K562 (cell line): ENCODE measurements around the gene PRDX1. TPM values are rescaled to one million over a fixed set of nuclear protein-coding genes. Genes with fewer than 3 reads are reported as not detected.

Experiments
- ARID1B ChIP-seq: fragments of 450-650 bp; IDR thresholded peaks from 2 replicates; pipeline ENCODE4 v1.6.1; 2016; ENCODE audit warnings: antibody characterized with exemption, mild to moderate bottlenecking, inconsistent platforms
- CBFA2T3 ChIP-seq: fragments of 450-650 bp; IDR thresholded peaks from 2 replicates; pipeline ENCODE4 v1.6.1; 2017
- HDAC1 ChIP-seq, 2 experiments: fragments of 450-650 bp; IDR thresholded peaks; 2 replicates each; pipeline ENCODE4 v1.6.1; 2016 to 2017; ENCODE audit warnings: inconsistent platforms in 1 of 2, mild to moderate bottlenecking in 1 of 2, moderate library complexity in 1 of 2
- IFI16 ChIP-seq: fragments of 250-450 bp; sonication (Bioruptor Pico); IDR thresholded peaks from 2 replicates; pipeline ENCODE4 v2.1.2; 2022; ENCODE audit warnings: mild to moderate bottlenecking, inconsistent platforms
- MAFG ChIP-seq: fragments of 450-650 bp; conservative IDR thresholded peaks from 2 replicates; pipeline ENCODE4 v1.6.1; 2016; ENCODE audit warnings: missing genetic modification characterization, missing compliant biosample characterization
- NCOA2 ChIP-seq, 2 experiments: fragments of 450-650 bp; IDR thresholded peaks; 2 replicates each; pipeline ENCODE4 v1.6.1; 2018; ENCODE audit warnings: mild to moderate bottlenecking in 2 of 2, moderate library complexity in 1 of 2; ENCODE audit not compliant: partially characterized antibody in 2 of 2
- OTX1 ChIP-seq: fragments of 450-650 bp; formaldehyde crosslinking; IDR thresholded peaks from 2 replicates; pipeline ENCODE4 v1.4.0; 2022; ENCODE audit warnings: mild to moderate bottlenecking
- POLR2A ChIP-seq: fragments of 450-650 bp; conservative IDR thresholded peaks from 2 replicates; pipeline ENCODE4 v1.6.1; 2016
- RCOR1 ChIP-seq, 2 experiments: IDR thresholded peaks; 2 replicates each; pipeline ENCODE4 v1.6.1; 2012; ENCODE audit warnings: low read depth in 2 of 2, low read length in 2 of 2, borderline replicate concordance in 1 of 2, improper control_type of control experiment in 1 of 2
- SRF ChIP-seq, 2 experiments: fragments of 250-450, 450-650 bp in 1 of 2; sonication (Bioruptor Pico) in 1 of 2; sonication (generic) in 1 of 2; formaldehyde crosslinking; IDR thresholded peaks; 2 replicates each; pipeline versions ENCODE4 v1.5.0 to v1.5.1; 2020 to 2022; ENCODE audit warnings: mild to moderate bottlenecking in 1 of 2, missing genetic modification reagents in 1 of 2
- SRSF7 ChIP-seq: fragments of 200-400 bp; formaldehyde crosslinking; optimal IDR thresholded peaks from 2 replicates; pipeline ENCODE3; 2017; ENCODE audit warnings: mild to moderate bottlenecking, low read depth, low read length
- TEAD4 ChIP-seq, 2 experiments: sonication (generic) in 1 of 2; formaldehyde crosslinking in 1 of 2; IDR thresholded peaks; 2 replicates each; pipeline versions ENCODE4 v1.6.1 to v1.8.0; 2012 to 2022; ENCODE audit warnings: borderline replicate concordance in 1 of 2, inconsistent platforms in 1 of 2, low read length in 1 of 2, mild to moderate bottlenecking in 1 of 2, missing genetic modification reagents in 1 of 2
- ZFP1 ChIP-seq: fragments of 450-650 bp; formaldehyde crosslinking; IDR thresholded peaks from 2 replicates; pipeline ENCODE4 v1.4.0; 2020; ENCODE audit warnings: mild to moderate bottlenecking, mixed read lengths
- ZNF586 ChIP-seq: fragments of 450-650 bp; formaldehyde crosslinking; conservative IDR thresholded peaks from 2 replicates; pipeline ENCODE4 v1.4.0; 2020; ENCODE audit warnings: mild to moderate bottlenecking, moderate library complexity
- ZNF79 ChIP-seq: fragments of 250-450 bp; sonication (Bioruptor Pico); IDR thresholded peaks from 2 replicates; pipeline ENCODE4 v1.4.0; 2020; ENCODE audit warnings: low read depth, mild to moderate bottlenecking, moderate library complexity
- polyA plus RNA-seq, 8 experiments: library from polyadenylated mRNA; depleted of rRNA in 4 of 8; stranded (reverse) in 5 of 8; unstranded in 3 of 8; fragments of >200 nt; fragmentation: Nextera tagmentation in 2 of 8; fragmentation: Illumina TruSeq in 1 of 8; extraction: Ambion mirVana in 2 of 8; extraction: Trizol in 1 of 8; gene quantifications; 2 replicates each; pipeline versions ENCODE4 v1.2.1 to v1.2.3, GENCODE V29; 2011 to 2014; ENCODE audit warnings: inconsistent platforms in 1 of 8, missing spikeins in 1 of 8
- total RNA-seq, 7 experiments: library from RNA; depleted of rRNA in 6 of 7; stranded (reverse); fragments of >200 nt in 6 of 7; fragmentation: Illumina TruSeq in 2 of 7; extraction: Trizol in 2 of 7; gene quantifications; 2 replicates each; pipeline versions ENCODE4 v1.2.1 to v1.2.3, GENCODE V29; 2011 to 2021; ENCODE audit warnings: low replicate concordance in 1 of 7
- TF ChIP-seq, protein P1 (sequence below): fragments of 250-450 bp; sonication (Bioruptor Pico); IDR thresholded peaks from 2 replicates; pipeline ENCODE4 v1.5.0; 2021; ENCODE audit warnings: mild to moderate bottlenecking, borderline replicate concordance
- TF ChIP-seq, protein P2 (sequence below), 2 experiments: fragments of 450-650 bp; conservative IDR thresholded peaks; 2 replicates each; pipeline ENCODE4 v1.6.1; 2017; ENCODE audit warnings: mild to moderate bottlenecking in 2 of 2, moderate library complexity in 2 of 2
- TF ChIP-seq, protein P3 (sequence below): sonication (generic); formaldehyde crosslinking; IDR thresholded peaks from 2 replicates; pipeline ENCODE4 v1.8.0; 2022; ENCODE audit warnings: mild to moderate bottlenecking, missing genetic modification reagents

Gene PRDX1
- total and polyA plus RNA-seq, 9 of the 15 experiments (the other 6 are each of a cell fraction or from before 2014, with no cell fraction given), result 748 to 2,388 (median 1,045) TPM

DNA sequence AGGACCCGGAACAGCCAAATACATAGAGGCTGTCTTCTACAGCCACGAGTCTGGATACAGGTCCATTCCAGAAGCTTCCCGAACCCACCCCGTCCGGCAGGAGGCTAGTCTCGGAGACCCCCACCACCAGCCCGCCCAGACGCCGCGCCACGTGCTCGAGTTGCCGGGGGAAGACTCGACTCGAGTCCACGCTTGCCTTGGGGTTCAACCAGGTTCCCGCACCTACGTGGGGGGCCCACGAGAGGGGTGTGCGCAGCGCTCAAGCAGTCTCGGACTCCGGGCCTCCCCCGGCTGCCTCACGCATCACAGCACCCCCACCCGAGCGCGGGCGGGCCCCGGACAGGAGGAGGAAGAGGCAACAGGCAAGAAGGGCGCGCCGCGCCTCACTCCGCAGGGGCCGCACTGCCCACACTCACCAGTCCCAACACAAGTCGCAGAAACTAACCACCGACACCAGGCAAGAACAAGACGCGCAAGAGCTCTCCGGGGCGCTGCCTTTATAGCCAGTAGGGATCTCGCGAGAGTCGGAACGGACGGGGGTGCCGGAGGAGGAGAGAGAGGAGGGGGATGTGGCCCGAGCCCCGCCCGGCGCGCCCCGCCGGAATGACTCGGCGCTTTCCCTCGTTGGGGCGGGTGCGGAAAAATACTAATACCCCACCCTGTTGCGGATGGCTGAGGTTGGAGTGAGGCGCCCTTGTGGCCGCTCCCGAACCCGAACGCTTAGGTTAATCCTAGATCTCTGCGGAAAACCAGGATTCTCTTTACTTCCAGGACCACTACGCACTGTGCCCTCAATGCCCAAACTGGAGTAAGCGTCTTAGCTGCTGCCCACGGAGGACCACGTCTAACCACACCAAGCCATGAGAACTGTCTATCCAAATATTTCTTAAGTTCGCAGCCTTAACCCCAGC, at the start of gene PRDX1 (continued):
- no peak for TF ChIP-seq IFI16 (CRISPR knock-in tag)
- no peak for TF ChIP-seq NCOA2 (IDR thresholded peaks at IDR 0.05; ENCODE audit: partially characterized antibody in 2 of 2)
- TF ChIP-seq MAFG, result peak; percentile 98
- TF ChIP-seq, protein P1, sequence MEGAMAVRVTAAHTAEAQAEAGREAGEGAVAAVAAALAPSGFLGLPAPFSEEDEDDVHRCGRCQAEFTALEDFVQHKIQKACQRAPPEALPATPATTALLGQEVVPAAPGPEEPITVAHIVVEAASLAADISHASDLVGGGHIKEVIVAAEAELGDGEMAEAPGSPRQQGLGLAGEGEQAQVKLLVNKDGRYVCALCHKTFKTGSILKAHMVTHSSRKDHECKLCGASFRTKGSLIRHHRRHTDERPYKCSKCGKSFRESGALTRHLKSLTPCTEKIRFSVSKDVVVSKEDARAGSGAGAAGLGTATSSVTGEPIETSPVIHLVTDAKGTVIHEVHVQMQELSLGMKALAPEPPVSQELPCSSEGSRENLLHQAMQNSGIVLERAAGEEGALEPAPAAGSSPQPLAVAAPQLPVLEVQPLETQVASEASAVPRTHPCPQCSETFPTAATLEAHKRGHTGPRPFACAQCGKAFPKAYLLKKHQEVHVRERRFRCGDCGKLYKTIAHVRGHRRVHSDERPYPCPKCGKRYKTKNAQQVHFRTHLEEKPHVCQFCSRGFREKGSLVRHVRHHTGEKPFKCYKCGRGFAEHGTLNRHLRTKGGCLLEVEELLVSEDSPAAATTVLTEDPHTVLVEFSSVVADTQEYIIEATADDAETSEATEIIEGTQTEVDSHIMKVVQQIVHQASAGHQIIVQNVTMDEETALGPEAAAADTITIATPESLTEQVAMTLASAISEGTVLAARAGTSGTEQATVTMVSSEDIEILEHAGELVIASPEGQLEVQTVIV (CRISPR knock-in tag), result peak; percentile 26; the same call in 1 of the 2 replicates
- TF ChIP-seq, protein P2, sequence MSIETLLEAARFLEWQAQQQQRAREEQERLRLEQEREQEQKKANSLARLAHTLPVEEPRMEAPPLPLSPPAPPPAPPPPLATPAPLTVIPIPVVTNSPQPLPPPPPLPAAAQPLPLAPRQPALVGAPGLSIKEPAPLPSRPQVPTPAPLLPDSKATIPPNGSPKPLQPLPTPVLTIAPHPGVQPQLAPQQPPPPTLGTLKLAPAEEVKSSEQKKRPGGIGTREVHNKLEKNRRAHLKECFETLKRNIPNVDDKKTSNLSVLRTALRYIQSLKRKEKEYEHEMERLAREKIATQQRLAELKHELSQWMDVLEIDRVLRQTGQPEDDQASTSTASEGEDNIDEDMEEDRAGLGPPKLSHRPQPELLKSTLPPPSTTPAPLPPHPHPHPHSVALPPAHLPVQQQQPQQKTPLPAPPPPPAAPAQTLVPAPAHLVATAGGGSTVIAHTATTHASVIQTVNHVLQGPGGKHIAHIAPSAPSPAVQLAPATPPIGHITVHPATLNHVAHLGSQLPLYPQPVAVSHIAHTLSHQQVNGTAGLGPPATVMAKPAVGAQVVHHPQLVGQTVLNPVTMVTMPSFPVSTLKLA (conservative IDR thresholded peaks at IDR 0.05), result peak; percentile 93 to 96
- peak in 1 of 2 experiments; percentile 43; a peak in 1 of 4 replicates for TF ChIP-seq SRF (CRISPR knock-in tag; IDR thresholded peaks at IDR 0.05)
- TF ChIP-seq RCOR1 (IDR thresholded peaks at IDR 0.05; ENCODE audit: borderline replicate concordance in 1 of 2, low read depth in 2 of 2, low read length in 2 of 2), result peak in 1 of 2 experiments; percentile 87; a peak in 2 of 4 replicates
- no peak for TF ChIP-seq ZNF79
- peak; percentile 60 for TF ChIP-seq TEAD4 (IDR thresholded peaks at IDR 0.05; ENCODE audit: low read length)
- no peak for TF ChIP-seq TEAD4 (CRISPR knock-in tag; IDR thresholded peaks at IDR 0.05; ENCODE audit: borderline replicate concordance)
- TF ChIP-seq ARID1B, result peak; percentile 69
- TF ChIP-seq ZFP1 (CRISPR knock-in tag), result no peak
- peak; percentile 94 for TF ChIP-seq OTX1 (CRISPR knock-in tag)
- TF ChIP-seq SRSF7, result no peak
- peak; percentile 100 for TF ChIP-seq POLR2A
- peak; percentile 44 for TF ChIP-seq CBFA2T3
- TF ChIP-seq, protein P3, sequence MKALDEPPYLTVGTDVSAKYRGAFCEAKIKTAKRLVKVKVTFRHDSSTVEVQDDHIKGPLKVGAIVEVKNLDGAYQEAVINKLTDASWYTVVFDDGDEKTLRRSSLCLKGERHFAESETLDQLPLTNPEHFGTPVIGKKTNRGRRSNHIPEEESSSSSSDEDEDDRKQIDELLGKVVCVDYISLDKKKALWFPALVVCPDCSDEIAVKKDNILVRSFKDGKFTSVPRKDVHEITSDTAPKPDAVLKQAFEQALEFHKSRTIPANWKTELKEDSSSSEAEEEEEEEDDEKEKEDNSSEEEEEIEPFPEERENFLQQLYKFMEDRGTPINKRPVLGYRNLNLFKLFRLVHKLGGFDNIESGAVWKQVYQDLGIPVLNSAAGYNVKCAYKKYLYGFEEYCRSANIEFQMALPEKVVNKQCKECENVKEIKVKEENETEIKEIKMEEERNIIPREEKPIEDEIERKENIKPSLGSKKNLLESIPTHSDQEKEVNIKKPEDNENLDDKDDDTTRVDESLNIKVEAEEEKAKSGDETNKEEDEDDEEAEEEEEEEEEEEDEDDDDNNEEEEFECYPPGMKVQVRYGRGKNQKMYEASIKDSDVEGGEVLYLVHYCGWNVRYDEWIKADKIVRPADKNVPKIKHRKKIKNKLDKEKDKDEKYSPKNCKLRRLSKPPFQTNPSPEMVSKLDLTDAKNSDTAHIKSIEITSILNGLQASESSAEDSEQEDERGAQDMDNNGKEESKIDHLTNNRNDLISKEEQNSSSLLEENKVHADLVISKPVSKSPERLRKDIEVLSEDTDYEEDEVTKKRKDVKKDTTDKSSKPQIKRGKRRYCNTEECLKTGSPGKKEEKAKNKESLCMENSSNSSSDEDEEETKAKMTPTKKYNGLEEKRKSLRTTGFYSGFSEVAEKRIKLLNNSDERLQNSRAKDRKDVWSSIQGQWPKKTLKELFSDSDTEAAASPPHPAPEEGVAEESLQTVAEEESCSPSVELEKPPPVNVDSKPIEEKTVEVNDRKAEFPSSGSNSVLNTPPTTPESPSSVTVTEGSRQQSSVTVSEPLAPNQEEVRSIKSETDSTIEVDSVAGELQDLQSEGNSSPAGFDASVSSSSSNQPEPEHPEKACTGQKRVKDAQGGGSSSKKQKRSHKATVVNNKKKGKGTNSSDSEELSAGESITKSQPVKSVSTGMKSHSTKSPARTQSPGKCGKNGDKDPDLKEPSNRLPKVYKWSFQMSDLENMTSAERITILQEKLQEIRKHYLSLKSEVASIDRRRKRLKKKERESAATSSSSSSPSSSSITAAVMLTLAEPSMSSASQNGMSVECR, result peak; percentile 94
- peak; percentile 77 to 95; a peak in 3 of 4 replicates for TF ChIP-seq HDAC1 (IDR thresholded peaks at IDR 0.05)
- TF ChIP-seq ZNF586, result no peak
